Raji (cell line): ENCODE results near the gene FIBCD1.

ENCODE experiments used
- POLR2A ChIP-seq: IDR thresholded peaks from 2 replicates; pipeline ENCODE4 v1.6.1; 2011; ENCODE audit warnings: low read depth, low read length, control low read depth; ENCODE audit not compliant: insufficient read depth

Gene FIBCD1

GRCh38 chr9:130936285-130937117 is 2.5 kb downstream of the FIBCD1 start:
- no peak for TF ChIP-seq POLR2A

GRCh38 chr9:130935648-130936271 is 3.3 kb downstream of the FIBCD1 start:
- no peak for TF ChIP-seq POLR2A

GRCh38 chr9:130934702-130935647 is 4.1 kb downstream of the FIBCD1 start:
- TF ChIP-seq POLR2A: no peak

GRCh38 chr9:130934246-130934645 is 4.8 kb downstream of the FIBCD1 start:
- no peak for TF ChIP-seq POLR2A

GRCh38 chr9:130933114-130934046 is 5.7 kb downstream of the FIBCD1 start:
- no peak for TF ChIP-seq POLR2A

GRCh38 chr9:130932255-130933079 is 6.6 kb downstream of the FIBCD1 start:
- TF ChIP-seq POLR2A: no peak

GRCh38 chr9:130931508-130932254 is 7.4 kb downstream of the FIBCD1 start:
- no peak for TF ChIP-seq POLR2A

GRCh38 chr9:130930804-130931349 is 8.2 kb downstream of the FIBCD1 start:
- TF ChIP-seq POLR2A: no peak

GRCh38 chr9:130930132-130930803 is 8.8 kb downstream of the FIBCD1 start:
- no peak for TF ChIP-seq POLR2A

GRCh38 chr9:130929571-130930038 is 9.4 kb downstream of the FIBCD1 start:
- no peak for TF ChIP-seq POLR2A

GRCh38 chr9:130927995-130928900 is 10.8 kb downstream of the FIBCD1 start:
- no peak for TF ChIP-seq POLR2A

- no peak for TF ChIP-seq POLR2A
Observed at GRCh38 chr9:130927338-130927737, 11.7 kb downstream of the FIBCD1 start.
